HFF-Myc (cell line): ENCODE data around the gene IL25.

Experiments used
- DNase-seq: peaks from one replicate; pipeline ENCODE4 v3.0.0-alpha.2; 2011; ENCODE audit warnings: low read depth; ENCODE audit errors: extremely low read depth
- H3K4me3 ChIP-seq: replicated peaks from 2 replicates; pipeline ENCODE4 v1.5.1; 2011; ENCODE audit warnings: low read depth, mild to moderate bottlenecking, control low read depth, low read length
- TF ChIP-seq, protein P1 (sequence below): IDR thresholded peaks from 2 replicates; pipeline ENCODE4 v1.5.1; 2012; ENCODE audit warnings: mild to moderate bottlenecking, low read depth, low read length, control low read depth; ENCODE audit errors: missing control alignments

Gene IL25

DNA sequence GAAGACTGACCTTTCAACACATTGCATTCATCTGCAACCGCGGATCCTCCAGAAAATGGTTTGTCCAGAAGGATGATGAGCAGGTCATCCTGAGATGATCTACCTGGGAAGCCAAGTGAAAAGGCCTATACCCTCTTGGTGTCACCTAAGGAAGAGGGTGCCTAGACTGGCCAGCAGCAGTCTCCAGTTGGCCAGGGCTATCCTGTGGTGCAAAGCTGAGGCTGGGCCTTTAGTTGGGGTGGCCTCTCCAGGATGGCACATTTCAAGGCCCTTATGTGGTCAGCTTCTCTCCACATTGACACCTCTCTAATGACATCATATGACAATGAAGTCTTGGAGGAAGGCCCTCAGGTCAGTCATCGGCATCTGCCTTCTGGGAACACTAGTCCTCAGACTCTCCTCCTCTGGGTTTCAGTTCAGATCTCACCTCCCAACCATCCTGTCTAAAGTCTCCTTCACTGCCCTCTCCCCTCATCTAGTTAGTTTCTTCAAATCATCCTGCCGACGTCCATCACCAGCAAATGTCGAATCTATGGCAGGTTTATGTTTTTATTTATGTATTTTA lies 16.7 kb upstream of the IL25 start:
- H3K4me3 ChIP-seq, result no peak overlapping the region
- TF ChIP-seq, protein P1, sequence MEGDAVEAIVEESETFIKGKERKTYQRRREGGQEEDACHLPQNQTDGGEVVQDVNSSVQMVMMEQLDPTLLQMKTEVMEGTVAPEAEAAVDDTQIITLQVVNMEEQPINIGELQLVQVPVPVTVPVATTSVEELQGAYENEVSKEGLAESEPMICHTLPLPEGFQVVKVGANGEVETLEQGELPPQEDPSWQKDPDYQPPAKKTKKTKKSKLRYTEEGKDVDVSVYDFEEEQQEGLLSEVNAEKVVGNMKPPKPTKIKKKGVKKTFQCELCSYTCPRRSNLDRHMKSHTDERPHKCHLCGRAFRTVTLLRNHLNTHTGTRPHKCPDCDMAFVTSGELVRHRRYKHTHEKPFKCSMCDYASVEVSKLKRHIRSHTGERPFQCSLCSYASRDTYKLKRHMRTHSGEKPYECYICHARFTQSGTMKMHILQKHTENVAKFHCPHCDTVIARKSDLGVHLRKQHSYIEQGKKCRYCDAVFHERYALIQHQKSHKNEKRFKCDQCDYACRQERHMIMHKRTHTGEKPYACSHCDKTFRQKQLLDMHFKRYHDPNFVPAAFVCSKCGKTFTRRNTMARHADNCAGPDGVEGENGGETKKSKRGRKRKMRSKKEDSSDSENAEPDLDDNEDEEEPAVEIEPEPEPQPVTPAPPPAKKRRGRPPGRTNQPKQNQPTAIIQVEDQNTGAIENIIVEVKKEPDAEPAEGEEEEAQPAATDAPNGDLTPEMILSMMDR, result no peak
- DNase-seq, result no peak

DNA sequence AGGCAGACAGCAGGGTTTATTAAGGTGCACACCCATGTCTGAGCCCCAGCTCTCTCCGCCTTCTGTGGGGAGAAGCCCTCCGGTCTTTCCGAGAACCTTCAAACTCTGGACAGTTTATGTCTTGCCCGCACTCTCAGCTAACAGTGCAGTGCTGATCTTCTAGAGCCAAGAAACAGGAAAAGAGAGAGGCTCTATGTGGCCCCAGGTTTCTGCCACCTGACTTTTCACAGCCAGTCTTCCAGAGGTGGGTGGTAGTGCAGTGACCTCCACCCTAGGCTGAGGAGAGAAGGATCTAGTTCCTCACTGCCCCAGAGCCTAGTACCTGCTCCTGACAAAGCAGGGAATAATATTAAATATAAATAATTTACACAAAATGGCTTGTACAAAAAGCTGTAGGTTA lies 15.9 kb upstream of the IL25 start:
- DNase-seq, result no peak
- TF ChIP-seq, protein P1, result no peak
- H3K4me3 ChIP-seq, result no peak overlapping the region

DNA sequence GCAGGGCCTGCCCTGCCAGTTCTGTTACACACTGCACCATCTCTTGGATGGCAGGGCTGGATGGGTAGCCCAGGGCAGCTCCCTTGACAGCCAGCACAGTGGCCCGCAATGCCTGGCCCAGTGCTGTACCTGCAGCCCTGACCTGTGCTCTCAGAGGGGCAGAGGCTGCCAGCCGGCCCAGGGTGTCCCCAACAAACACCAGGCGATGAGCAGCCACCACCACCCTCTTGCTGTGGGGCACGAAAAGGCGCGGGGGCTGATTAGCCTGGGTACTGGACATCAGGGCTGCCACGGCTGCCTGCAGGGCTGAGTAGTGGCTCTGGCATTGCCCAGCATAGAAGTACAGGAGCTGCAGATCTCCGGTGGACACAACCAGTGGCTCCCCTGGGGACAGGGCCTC lies 15.3 kb upstream of the IL25 start:
- no peak overlapping the region for H3K4me3 ChIP-seq
- TF ChIP-seq, protein P1, result no peak
- DNase-seq, result no peak

DNA sequence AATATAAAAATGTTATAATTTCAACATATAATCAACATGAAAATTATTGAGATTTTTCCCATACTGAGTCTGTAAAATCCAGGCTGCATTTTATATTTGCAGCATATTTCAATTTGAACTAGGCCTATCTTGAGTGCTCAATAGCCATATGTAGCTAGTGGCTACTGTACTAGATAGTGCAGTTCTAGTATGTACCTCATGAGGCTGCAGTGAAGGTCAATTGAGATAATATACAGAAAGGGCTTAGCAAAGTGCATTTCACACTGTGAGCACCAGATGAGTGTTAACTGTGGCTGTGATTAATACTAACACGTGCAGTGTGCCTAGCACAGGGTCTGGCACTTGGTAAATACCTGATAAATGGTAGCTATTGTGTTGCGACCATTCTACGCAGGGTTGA lies 14.6 kb upstream of the IL25 start:
- TF ChIP-seq, protein P1, result no peak
- no peak overlapping the region for H3K4me3 ChIP-seq
- DNase-seq, result no peak

DNA sequence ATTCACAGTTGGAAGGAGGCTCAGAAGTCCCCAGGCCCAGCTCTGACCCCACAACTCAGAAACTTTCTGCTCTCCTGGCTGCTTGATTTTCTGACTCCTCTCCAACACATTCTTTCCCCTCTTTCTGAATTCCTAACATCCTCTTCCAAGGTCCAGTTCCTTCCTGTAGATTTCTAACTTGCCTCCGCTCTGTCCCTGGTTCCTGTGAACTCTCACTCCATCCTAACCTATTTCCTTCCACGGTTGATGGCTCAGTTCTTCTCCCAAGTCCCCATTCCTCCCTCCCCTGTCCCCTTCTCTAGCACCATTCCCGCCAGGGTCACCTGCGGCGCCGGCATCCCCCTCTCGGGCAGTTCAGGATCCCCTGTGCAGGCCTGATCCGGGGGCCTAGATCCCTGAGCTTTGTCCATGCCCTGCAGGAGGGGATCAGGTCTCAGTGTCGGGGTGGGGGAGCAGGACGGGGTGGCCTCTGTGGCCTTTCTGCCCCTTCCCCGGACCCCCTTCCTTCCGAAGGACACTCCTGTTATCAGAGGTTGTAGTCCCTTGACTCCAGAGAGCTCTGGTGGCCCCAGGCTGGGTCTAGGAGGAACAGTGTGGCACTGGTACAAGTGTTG lies 13.9 kb upstream of the IL25 start:
- no peak overlapping the region for H3K4me3 ChIP-seq
- TF ChIP-seq, protein P1, result no peak
- no peak for DNase-seq

DNA sequence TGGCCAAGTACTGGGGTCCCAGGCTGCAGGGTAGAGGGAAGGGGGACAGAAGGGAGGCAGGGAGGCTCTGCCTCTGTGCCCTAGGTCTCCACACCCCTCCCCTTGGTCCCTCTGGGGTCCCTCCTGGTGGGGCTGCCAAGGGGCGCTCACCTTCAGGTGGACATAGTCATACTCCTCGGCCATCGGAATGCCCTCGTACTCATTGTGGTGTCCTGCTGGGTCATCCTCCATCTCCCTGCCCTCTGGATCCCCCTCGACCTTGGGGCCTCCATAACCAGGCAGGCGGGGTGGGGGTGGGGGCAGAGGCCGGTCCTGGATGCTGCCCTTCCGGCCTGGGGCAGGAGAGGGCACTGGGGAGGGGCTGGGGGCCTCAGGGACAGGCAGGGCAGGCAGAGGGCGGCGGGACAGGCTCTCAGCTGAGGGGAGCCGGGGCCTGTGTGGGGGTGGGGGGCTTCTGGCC lies 13.4 kb upstream of the IL25 start:
- no peak overlapping the region for H3K4me3 ChIP-seq
- TF ChIP-seq, protein P1, result no peak
- DNase-seq, result no peak
